GM18868 (cell line): ENCODE data around the gene CHCHD3.
A peak's percentile ranks its signal among the peaks of the same experiment; 100 is the strongest.
"Not testable (repeated sequence)": the region's sequence is repeated elsewhere in the genome, so short reads cannot be mapped to it uniquely, and the experiment has no call there.

ENCODE experiments used
- ATAC-seq: cut with Tn5 transposase; IDR thresholded peaks from one replicate; pipeline ENCODE4 v1.9.1; 2021; ENCODE audit warnings: mild to moderate bottlenecking, moderate library complexity; ENCODE audit not compliant: unreplicated experiment

The CHCHD3 gene

DNA sequence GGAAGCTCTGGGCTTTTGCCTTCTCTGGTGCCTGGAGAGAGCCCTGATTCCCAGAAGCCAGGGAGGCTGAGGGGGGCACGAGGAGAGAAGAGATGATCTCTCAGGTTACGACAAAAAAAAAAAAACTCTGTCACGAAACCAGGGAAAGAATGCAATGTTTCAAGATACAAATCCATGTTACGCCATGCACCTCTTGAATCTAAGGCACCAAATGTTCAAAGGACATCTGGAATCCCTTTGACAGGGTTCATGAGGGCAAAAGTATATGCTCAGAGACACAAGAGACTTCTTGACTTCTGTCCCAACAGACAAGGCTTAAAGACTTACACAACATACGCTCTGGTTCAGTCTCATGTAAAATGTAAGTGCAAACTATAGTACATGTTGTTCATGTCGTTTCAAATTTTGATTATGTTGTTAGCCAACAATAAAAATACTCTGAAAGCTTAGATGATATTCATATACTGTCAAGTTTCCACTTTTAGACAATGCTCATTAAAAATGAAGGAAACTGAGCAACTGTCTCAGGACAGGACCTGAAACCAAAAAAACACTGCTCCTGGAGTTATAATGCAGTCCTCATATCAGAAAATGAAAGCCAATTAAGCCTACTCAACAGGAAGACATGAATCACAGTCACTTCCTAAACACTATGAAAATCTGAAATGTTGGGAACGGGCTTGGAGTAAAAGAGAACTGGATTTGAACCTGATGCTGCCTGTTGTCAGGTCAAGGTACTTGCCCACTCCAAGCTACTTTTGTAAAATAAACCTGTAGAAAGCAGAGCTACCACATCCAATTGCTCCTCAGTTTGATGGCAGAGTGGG, 72.3 kb downstream of the CHCHD3 start:
- no peak for ATAC-seq

DNA sequence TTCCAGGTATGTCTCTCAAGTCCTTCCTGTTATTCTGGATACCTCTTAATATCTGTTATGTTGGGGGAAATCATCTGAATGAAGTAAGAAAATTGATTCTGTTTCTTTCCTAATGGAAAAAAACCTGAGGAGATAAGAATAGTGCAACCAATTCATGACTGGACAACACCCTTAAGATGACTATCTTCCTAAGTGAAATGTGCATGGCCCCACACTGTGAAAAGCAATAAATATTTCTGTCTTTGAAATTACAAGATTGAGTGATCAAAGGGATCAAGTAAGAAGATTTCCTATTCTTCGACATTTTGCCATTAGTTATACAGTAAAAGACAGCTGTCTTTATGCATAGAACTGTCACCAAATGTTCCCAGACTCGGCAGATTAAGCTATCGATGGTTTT, 73.9 kb downstream of the CHCHD3 start:
- no peak for ATAC-seq

DNA sequence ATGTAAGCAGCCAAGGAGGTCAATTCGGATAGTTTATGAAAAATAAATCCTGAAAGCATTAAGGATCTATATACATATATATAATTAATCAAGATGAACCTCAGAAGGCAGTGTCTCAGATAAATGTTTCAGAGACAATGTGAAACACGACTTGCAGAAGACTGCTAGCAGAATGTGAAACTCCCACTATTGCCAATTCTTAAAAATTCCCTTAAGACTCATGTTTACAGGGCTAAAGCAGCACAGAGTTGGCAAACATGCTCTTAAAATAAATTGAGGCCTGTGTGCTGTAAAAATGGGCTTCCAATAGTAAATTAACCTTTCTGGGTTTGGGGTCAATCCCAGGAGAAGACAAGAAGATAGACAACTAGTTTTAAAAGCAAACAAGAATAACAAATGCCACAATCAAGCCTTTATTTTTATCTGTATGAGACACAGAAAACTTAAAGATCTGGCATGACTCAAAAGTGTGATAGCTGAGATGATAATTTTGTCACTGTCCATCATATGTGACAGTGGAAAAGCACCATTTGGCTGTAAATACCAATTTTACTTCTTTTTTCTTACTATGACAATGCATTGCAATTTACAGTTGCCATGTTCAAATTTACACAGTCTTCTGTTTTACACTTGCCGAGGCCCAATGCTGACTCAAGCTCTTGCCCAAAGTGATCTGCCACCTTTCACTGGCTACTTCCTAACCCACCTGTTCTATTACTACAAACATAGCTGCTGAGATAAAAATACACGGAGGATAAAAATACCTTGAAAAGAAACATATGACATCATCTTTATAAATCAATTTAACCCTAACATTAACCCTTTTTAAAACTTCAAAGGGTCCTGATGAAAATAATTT, 78.6 kb downstream of the CHCHD3 start:
- peak; percentile 70 for ATAC-seq

DNA sequence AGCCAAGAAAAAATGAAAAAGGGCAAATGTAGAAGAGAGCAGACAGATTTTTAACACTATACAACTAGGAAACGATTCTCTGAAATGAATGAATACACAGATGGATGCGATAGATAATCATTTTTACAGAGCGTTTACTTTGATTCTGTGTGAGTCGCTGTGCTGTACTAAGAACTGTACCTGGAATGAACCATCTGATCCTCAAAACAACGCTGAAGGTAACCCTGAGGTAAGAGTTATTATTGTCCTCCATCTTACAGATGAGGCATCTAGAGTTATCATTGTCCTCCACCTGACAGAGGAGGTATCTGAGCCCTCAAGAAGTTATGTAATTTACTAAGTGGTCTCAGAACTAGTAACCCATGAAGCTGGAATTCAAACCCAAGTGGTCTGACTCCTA, 80.2 kb downstream of the CHCHD3 start:
- no peak for ATAC-seq

DNA sequence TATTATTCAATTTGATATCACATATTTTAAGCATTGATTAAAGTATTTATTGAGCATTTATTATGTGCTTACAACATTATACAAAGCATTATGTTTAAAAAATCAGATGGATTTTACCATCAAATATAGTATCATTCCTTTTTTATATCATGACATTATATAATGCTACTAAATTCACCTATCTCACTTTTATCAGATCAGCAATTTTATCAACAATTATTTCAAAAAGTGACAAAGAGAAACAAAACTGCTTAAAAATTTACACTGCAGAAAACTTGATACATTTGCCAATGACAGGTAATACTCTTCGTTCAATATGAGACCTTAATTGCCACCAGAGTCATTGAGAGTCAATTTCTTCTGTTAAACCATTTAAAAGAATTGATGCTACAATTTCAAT, 82.0 kb downstream of the CHCHD3 start:
- ATAC-seq, result no peak

DNA sequence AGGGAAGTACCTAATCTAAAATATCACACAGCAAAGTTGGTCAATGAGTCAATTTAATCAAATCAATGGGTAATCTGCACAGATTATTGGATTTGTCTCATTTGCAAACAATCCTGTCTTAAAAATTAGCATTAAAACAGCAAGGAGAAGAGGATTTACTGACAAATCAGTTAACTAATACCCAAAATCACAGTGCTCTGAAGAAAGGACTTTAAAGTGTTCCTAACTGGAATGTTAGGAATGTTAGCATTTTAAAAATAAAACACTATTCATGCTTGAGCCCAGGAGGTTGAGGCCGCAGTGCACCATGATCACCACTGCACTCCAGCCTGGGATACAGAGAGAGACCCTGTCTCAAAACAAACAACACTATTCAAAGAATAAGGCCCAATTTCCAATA, 83.1 kb downstream of the CHCHD3 start:
- ATAC-seq, result no peak

DNA sequence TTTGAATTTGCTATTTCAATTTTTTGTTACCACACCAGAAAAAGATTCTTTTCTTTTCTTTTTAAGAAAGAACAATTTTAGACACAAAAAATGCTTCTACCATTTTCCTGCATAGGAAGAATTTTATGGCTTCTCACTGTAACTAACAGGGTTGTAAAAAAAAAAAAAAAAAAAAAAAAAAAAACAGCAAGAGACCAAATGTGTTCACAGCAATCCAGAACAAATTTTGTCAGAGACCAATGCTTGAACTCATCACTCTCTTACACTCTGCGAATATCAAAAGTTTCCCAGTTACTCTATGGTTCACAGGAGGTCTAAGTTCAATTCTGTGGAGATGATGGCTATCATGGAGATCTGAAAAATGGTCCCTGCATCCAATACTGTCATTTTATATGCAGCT, 84.4 kb downstream of the CHCHD3 start:
- no peak for ATAC-seq

DNA sequence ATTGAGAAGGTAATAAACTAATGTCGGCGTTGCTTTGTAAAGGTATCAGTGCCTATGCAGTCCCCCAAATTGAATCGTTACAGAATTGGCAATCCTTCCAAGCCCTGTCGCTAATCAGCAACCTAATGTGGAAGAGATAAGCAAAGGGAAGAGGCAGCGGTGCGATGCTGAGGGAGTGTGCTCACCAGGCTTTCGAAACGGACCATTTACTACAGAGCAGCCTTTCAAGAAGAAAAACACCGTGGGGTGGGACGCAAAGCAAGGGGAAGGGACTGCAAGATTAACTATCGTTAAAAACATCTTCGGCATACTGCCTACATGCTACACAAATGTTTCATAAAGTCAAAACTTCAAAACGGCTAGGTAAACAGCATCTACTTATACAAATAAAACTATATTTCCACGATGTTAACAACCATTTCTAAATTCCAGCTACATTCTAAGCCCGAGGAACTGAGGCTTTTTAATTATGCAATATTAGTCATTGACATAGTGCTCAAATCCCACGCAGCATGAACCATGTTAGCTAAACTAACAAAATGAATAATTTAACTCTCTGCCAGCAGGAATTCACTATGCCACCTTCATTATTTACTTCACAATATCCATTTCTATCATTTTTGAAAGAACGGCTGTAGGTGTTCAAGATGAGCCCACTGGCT, 85.2 kb downstream of the CHCHD3 start:
- ATAC-seq, result no peak

DNA sequence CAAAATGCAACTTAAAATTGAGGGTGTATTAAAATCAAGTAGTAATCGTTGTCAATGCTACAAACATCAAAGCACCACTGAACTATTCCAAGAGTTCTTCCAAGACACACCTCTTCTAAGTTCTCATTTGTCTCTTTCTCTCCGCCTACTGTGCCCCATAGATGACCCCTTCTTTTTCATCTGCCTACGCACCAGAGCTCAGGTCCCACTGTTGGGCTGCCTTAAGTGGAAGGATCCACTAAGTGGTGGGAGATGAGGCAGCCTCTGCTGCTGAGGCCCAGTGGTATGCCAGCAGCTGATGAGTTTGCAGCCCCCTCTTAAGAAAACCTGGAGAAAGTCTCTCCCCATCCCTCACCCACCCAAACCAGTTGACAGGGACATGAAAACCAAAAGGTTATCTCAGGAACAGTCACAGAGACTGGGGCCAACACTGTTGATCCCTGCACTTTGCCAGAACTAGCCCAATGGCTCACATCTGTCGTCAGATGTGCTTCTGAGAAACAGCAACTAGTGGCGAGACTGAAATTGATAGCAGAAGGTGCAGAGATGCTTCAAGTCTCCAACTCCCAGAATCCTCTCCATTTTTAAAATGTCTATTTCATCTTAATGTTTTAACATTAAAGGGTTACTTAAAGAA, 88.4 kb downstream of the CHCHD3 start:
- no peak for ATAC-seq

DNA sequence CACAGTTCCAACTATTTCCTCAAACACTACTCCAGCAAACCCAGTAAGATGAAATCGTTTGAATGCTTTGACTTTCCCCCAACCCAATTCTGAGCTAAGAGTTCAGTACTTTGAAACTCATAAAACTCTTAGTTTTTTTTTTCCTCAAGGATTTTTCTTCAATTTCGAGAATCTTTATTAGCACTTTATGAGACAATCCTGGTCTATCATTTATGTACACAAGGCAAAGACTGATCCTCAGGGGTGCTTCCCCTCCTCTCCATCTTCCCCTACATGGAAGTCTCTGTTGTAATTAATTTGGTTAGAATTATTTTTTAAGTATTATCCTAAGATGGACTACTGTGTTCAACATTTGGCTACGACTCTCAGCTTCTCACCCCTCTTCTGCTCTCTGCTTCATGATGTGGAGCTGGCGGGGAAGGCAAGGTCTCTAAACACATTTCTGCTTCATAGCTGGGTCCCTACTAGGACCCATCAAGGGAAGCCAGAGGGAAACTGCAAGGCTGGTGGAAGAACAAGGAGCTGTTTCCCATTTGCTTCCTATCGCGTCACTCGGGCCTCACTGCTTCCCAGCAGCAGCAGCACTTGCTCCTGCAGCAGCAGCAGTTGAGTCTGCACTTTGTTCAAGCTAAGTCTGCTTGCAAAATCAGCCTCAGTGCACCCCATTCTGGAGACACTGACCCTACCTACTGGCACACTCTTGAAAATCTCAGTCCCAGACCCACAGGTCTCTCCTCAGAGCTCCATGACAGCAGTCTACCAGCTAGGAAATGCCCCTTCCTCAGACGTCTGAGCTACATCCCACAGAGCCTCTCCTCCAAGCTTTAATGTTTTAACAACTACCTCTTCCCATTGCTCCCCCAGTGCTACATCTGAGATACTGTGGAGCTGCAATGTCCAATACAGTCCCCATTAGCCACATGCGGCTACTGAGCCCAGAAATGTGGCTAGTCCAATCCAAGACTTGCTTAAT, 90.0 kb downstream of the CHCHD3 start:
- ATAC-seq, result no peak

DNA sequence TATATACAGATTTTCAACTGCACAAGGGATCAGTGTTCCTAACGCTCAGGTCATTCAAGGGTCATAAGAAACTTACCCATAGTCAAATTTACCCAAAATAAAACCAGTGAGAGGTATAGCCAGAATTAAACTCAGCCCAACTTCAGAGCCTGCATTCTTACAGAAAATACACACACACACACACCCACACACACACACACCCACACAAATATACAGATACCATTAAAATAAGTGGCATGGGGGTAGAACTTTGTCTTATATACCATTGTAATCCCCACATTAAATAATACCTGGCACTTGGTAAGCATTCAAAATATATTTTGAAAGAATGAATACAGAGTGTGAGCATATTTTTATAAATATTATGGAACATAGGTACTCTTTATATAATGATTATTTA, 93.8 kb downstream of the CHCHD3 start:
- ATAC-seq, result no peak

DNA sequence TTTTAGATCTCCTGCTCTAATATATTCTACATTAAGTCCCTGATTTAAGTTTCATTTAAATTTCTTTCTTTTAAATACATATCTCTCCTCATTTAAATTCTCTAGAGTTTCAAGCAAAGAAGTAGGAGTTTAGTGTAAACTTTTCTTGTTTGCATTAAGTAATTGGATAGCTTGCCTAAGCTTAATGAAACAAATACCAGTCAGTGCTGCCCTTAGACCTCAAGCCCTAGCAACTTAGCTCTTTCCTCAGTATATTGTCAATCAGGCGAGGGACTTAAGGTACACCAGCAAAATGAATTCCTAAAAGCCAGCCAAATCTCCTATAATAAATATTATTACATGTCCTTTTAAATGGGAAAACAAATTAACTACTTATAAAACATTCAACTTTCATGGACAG, 101.5 kb downstream of the CHCHD3 start:
- ATAC-seq, result no peak

DNA sequence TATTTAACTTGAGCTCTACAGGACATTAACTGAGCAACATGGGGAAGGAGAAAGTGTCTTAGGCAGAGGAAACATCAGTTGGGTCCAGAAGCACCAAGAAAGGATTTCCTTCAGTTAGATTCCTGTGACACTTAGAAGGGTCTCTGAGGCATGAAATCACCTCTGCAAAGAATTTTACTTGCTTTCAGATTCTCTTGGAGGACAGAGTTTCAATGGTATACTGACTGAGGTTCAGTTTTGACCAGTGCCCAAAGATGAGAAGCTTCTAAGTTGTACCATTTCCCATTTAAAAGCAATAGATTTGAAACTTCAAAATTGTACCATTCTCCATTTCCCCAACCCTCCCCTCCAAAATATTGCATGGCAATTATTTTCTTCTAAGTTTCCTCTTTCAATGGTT, 102.4 kb downstream of the CHCHD3 start:
- ATAC-seq, result no peak

DNA sequence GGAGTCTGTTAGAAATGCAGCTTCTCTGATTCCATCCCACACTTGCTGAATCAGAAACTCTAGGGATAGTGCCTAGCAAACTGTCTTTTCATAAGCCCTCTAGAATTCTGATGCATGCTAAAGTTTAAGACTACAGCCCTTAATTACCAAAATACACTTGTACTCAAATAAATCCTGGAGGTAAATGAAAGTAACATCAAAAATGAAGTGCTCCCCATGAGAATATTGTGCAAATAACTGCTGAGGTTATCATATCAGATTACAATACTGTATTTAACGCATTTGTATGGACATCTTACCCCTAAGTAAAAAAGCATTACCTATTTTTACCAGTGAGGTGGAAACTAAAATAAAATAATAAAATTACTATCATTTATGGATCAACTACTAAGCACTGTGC, 104.7 kb downstream of the CHCHD3 start:
- no peak for ATAC-seq

DNA sequence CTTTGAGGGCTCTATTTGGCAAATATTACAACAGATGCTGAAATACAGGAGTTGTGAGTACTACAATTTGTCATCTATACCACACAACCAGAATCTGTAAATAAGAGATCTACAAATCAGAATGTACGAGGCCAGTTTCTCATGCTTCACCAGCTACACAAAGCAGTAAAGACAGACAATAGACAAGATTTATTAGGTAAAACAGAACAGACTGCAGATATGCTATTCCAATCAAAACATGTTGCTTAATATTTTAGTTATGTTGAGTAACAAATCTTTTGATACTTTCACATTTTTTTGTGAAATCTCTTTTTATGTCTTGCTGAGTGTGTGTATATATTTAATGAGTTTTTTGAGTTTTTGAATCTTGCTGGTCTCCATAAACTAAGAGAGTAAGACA, 109.1 kb downstream of the CHCHD3 start:
- no peak for ATAC-seq

DNA sequence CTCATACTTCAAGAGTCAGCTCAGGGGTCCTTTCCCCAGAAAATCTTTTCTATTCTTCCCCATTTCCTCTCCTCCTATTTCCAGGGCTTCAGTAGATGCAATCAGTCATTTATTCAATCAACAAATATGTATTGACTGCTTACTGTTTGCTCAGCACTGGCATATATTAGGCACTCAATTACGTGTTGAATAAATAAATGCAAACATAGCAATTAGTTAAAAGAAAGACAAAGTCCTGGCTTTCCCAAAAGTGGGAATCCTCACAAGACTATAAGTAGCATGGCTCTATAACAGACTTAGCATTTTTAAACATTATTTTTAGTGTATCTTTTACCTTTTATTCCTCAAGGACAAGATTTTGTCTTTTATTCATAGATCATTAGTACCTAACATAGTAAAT, 111.6 kb downstream of the CHCHD3 start:
- ATAC-seq, result no peak

DNA sequence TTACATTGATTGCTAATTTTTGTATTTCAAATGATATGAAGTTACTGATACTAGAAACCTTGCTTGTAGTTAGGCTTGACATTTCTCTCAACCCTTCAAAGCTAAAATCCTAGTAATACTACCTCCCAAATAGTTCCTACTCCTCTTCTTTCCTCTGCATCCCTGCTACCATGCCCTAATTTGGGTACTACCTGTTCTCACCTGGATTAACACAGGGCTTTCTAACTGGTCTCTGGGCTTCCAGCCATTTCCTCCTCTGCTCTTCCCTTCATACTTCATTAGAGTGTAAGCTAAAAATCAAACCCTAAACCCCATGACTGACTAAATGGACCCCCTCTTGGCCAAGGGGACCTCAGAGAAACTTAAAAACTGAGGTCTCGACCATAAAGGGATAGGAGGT, 112.4 kb downstream of the CHCHD3 start:
- no peak for ATAC-seq

DNA sequence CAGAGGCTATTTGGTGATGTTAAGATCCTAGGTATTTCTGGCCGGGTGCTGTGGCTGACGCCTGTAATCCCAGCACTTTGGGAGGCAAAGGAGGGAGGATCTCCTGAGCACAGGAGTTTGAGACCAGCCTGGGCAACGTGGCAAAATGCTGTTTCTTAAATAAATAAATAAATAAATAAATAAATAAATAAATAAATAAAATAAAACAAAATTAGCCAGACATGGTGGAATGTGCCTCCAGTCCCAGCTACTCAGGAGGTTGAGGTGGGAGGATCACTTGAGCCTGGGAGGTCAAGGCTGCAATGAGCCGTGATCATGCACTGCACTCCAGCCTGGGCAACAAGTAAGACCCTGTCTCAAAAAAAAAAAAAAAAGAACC, 114.4 kb downstream of the CHCHD3 start:
- ATAC-seq, result not testable (repeated sequence)

DNA sequence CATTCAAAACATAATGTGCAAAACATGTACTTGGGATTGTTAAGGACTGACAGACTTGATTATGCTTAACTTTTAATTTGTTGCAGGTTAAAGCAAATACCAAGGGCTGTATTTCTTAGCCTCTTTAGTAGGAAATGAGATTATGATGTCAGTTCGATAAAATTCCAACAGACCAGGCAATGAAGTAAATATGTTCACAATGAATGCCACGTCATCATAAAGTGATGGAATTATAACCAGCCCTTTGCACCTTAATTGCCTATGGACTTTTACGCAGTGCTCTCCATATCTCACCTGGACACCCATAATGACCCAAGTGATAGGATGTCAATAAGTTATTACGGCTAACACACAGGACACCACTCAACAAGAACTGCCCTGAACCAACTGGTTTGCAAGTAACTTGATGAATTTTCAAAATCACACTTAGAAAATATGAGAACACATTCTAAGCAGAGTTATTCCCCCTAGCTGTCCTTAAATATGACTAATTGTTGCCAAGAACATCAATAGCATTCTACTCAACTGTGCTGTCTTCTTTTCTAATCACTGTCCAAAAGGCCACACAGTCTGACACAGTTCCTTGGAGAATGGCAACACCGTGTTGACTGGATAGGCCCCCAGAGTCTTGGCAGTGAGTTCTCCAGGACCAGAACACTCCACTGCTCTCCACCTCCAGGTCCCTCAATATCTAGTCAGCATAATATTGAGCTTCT, 115.0 kb downstream of the CHCHD3 start:
- ATAC-seq, result no peak
